Cardiac muscle cell (in vitro differentiated cells and primary cell): ENCODE measurements around the gene ALPK3. TPM values are rescaled to one million over a fixed set of nuclear protein-coding genes. Genes with fewer than 3 reads are reported as not detected.

ENCODE experiments used
- DNase-seq, 2 donors: peaks; one replicate each; pipeline versions ENCODE4 v3.0.0 to v3.0.0-alpha.2; 2010 to 2017; ENCODE audit warnings: low read depth in 1 of 2, low spot score in 1 of 2
- H3K27ac ChIP-seq: fragments of 200-600 bp; sonication (generic); 2 replicates; pipeline ENCODE4 v1.5.1; 2016
- H3K27me3 ChIP-seq: fragments of 200-600 bp; sonication (generic); 2 replicates; pipeline ENCODE4 v1.6.0; 2016; ENCODE audit warnings: control low read depth
- H3K36me3 ChIP-seq: fragments of 200-600 bp; sonication (generic); 2 replicates; pipeline ENCODE4 v1.5.1; 2016; ENCODE audit warnings: control low read depth
- H3K4me1 ChIP-seq: fragments of 200-600 bp; sonication (generic); 2 replicates; pipeline ENCODE4 v1.8.1; 2017; ENCODE audit warnings: low read depth, mild to moderate bottlenecking, mixed run types
- H3K4me3 ChIP-seq: fragments of 200-600 bp; sonication (generic); 2 replicates; pipeline ENCODE4 v1.5.1; 2016; ENCODE audit warnings: mild to moderate bottlenecking
- H3K9me3 ChIP-seq: fragments of 200-600 bp; sonication (generic); 2 replicates; pipeline ENCODE4 v1.5.1; 2017; ENCODE audit warnings: low read depth, mild to moderate bottlenecking, control low read depth
- polyA plus RNA-seq: library from polyadenylated mRNA; unstranded; fragments of >200 nt; fragmentation: Nextera tagmentation; extraction: Ambion mirVana; gene quantifications from 2 replicates; pipeline ENCODE4 v1.2.1, GENCODE V29; 2016
- total RNA-seq: library from RNA; depleted of rRNA; stranded (reverse); fragments of >200 nt; gene quantifications from 2 replicates; pipeline ENCODE4 v1.2.3, GENCODE V29; 2016
- TF ChIP-seq, protein P1 (sequence below): IDR thresholded peaks from 2 replicates; pipeline ENCODE4 v1.5.1; 2012; ENCODE audit warnings: low read depth, mild to moderate bottlenecking, low read length

Gene ALPK3
- total and polyA plus RNA-seq, 2 experiments from 2014 or later: 16.6 to 52.1 TPM

- TF ChIP-seq, protein P1, sequence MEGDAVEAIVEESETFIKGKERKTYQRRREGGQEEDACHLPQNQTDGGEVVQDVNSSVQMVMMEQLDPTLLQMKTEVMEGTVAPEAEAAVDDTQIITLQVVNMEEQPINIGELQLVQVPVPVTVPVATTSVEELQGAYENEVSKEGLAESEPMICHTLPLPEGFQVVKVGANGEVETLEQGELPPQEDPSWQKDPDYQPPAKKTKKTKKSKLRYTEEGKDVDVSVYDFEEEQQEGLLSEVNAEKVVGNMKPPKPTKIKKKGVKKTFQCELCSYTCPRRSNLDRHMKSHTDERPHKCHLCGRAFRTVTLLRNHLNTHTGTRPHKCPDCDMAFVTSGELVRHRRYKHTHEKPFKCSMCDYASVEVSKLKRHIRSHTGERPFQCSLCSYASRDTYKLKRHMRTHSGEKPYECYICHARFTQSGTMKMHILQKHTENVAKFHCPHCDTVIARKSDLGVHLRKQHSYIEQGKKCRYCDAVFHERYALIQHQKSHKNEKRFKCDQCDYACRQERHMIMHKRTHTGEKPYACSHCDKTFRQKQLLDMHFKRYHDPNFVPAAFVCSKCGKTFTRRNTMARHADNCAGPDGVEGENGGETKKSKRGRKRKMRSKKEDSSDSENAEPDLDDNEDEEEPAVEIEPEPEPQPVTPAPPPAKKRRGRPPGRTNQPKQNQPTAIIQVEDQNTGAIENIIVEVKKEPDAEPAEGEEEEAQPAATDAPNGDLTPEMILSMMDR: peak; percentile 15
- Histone ChIP-seq H3K36me3 (no peaks in the 10 kb centered on the region), H3K4me3 (peak overlapping the region; percentile 47), H3K9me3 (no peaks in the 10 kb centered on the region), H3K27me3 (no peaks in the 10 kb centered on the region), H3K4me1 (peaks cover 45% of the 10 kb centered on the region), H3K27ac (peak overlapping the region; percentile 100)
- peak; percentile 47 to 92 for DNase-seq
Observed at GRCh38 chr15:84817466-84818081, 418 bp downstream of the ALPK3 start.

DNA sequence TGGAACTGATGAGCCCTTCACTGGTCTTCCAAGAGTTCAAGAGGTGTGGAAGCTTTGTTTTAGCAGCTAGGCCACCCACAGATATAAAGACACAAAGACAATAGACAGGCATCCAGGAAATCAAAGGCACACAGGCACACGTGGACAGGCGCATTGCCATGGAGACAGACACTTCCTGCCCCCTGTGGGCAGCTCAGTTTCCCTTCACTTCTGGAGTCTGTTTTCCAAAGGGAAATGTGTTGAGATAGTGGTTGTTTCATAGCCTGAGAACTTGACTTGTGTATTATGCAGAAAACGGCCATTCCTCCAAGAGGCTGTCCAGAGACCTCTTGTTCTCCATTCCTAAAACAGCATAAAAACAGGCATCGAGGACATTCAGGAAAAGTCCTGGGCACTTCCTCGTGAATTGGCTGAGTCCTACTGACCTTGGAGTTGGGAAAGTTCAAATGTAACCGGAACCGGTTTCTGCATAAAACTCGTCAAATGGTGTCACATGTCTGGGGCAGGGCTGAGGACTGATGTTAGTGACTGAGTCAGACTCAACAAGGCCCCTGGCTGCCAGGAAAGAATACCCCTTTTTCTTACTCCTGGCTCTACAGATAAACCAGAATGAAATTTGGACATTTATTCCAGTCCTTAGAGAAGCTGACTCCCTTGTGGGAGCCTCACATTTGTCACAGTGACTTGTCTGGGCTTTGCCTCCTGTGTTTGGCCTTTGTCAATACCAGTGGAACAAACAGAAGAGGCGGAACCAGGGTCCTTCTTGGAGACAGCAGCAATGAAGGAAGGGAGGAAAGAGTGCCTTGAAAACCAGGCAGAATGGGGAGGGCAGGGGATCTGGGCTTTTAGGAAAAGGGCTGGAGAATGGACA is 1.3 kb downstream of the ALPK3 start:
- Histone ChIP-seq H3K27ac (peak overlapping the region; percentile 100), H3K9me3 (no peaks in the 10 kb centered on the region), H3K4me3 (peak overlapping the region; percentile 47), H3K27me3 (no peaks in the 10 kb centered on the region), H3K36me3 (no peaks in the 10 kb centered on the region), H3K4me1 (peaks cover 45% of the 10 kb centered on the region)
- TF ChIP-seq, protein P1: no peak
- peak; percentile 49 to 81 for DNase-seq

- H3K4me1 ChIP-seq: peaks cover 45% of the 10 kb centered on the region
- peak overlapping the region; percentile 100 for H3K27ac ChIP-seq
- H3K27me3 ChIP-seq: no peaks in the 10 kb centered on the region
- H3K4me3 ChIP-seq: peak overlapping the region; percentile 47
- DNase-seq: peak; percentile 42 to 44
- H3K9me3 ChIP-seq: no peaks in the 10 kb centered on the region
- no peaks in the 10 kb centered on the region for H3K36me3 ChIP-seq
- TF ChIP-seq, protein P1: peak; percentile 23
Observed at GRCh38 chr15:84819291-84819768, 2.2 kb downstream of the ALPK3 start.

DNA sequence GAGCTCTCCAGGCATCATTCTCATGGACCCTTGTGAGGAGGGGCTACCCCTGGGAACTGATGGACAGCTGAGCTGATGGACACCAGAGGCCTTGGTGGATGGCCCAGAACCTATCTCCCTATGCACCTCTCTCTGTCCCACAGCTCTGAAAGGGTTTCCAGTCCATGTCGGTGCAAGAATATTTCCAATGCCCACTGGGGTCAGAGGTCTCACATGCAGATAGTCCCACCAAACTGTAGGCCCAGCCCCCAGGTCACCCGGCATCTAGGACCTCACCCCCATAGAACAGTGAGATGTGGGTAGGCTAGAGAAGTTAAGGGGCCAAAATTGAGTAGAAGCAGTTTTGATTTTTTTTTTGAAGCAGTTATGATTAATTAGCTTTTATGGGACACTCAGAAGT is 2.6 kb downstream of the ALPK3 start:
- Histone ChIP-seq H3K27me3 (no peaks in the 10 kb centered on the region), H3K27ac (peak overlapping the region; percentile 100), H3K9me3 (no peaks in the 10 kb centered on the region), H3K4me3 (peak overlapping the region; percentile 47), H3K36me3 (no peaks in the 10 kb centered on the region), H3K4me1 (peaks cover 41% of the 10 kb centered on the region)
- no peak for DNase-seq
- TF ChIP-seq, protein P1: no peak

- Histone ChIP-seq H3K36me3 (peaks cover 4% of the 10 kb centered on the region), H3K4me3 (no peak overlapping the region), H3K27ac (no peak overlapping the region), H3K4me1 (peaks cover 37% of the 10 kb centered on the region), H3K9me3 (no peaks in the 10 kb centered on the region), H3K27me3 (no peaks in the 10 kb centered on the region)
- TF ChIP-seq, protein P1: peak; percentile 43
- DNase-seq: peak in 1 of 2 donors; percentile 69
Observed at GRCh38 chr15:84821501-84822021, 4.4 kb downstream of the ALPK3 start.
